GM19463 (cell line): ENCODE measurements around the gene GNG7.
"Not testable (repeated sequence)": the region's sequence is repeated elsewhere in the genome, so short reads cannot be mapped to it uniquely, and the experiment has no call there.

Source experiments
- ATAC-seq: cut with Tn5 transposase; IDR thresholded peaks from one replicate; pipeline ENCODE4 v1.9.1; 2021; ENCODE audit warnings: mild to moderate bottlenecking, moderate library complexity; ENCODE audit not compliant: unreplicated experiment

GNG7 gene

GRCh38 chr19:2579678-2580280 is 122.7 kb downstream of the GNG7 start:
- ATAC-seq = no peak

GRCh38 chr19:2578901-2579677 is 123.4 kb downstream of the GNG7 start:
- ATAC-seq = no peak

GRCh38 chr19:2578391-2578890 is 124.1 kb downstream of the GNG7 start:
- ATAC-seq = no peak

GRCh38 chr19:2577722-2578335 is 124.7 kb downstream of the GNG7 start:
- ATAC-seq = no peak

- no peak for ATAC-seq
These were observed 126.6 kb downstream of the GNG7 start for GRCh38 chr19:2575734-2576481.

GRCh38 chr19:2574971-2575630 is 127.4 kb downstream of the GNG7 start:
- no peak for ATAC-seq

- no peak for ATAC-seq
These were observed 128.0 kb downstream of the GNG7 start for GRCh38 chr19:2574478-2574931.

GRCh38 chr19:2573916-2574315 is 128.6 kb downstream of the GNG7 start:
- ATAC-seq = no peak

GRCh38 chr19:2572152-2572551 is 130.3 kb downstream of the GNG7 start:
- ATAC-seq = not testable (repeated sequence)

GRCh38 chr19:2569596-2570465 is 132.7 kb downstream of the GNG7 start:
- ATAC-seq = no peak

GRCh38 chr19:2567996-2568395 is 134.5 kb downstream of the GNG7 start:
- ATAC-seq = no peak

GRCh38 chr19:2567580-2567979 is 134.9 kb downstream of the GNG7 start:
- ATAC-seq = no peak

GRCh38 chr19:2563546-2563945 is 138.9 kb downstream of the GNG7 start:
- not testable (repeated sequence) for ATAC-seq

- ATAC-seq = peak; percentile 72
These were observed 140.6 kb downstream of the GNG7 start for GRCh38 chr19:2561895-2562294.

GRCh38 chr19:2561221-2561620 is 141.3 kb downstream of the GNG7 start:
- ATAC-seq = no peak

GRCh38 chr19:2560369-2560768 is 142.1 kb downstream of the GNG7 start:
- ATAC-seq = no peak

GRCh38 chr19:2558543-2558942 is 144.0 kb downstream of the GNG7 start:
- ATAC-seq = no peak

GRCh38 chr19:2558131-2558530 is 144.4 kb downstream of the GNG7 start:
- not testable (repeated sequence) for ATAC-seq

- ATAC-seq = no peak
These were observed 145.4 kb downstream of the GNG7 start for GRCh38 chr19:2557093-2557440.
